Thyroid gland (tissue), 4 donors: ENCODE data around the gene CRTAC1.

Source experiments
- CTCF ChIP-seq, 6 experiments: fragments of 200-600 bp in 3 of 6; fragments of 450-650 bp in 3 of 6; sonication (generic) in 3 of 6; IDR thresholded peaks; one replicate each; pipeline ENCODE4 v1.5.1; 2016 to 2019; ENCODE audit warnings: antibody characterized with exemption in 6 of 6, mild to moderate bottlenecking in 2 of 6, inconsistent platforms in 1 of 6, moderate library complexity in 1 of 6
- POLR2A ChIP-seq, 2 donors: fragments of 450-650 bp; IDR thresholded peaks; one replicate each; pipeline ENCODE4 v1.6.1; 2017; ENCODE audit warnings: antibody characterized with exemption in 2 of 2, mild to moderate bottlenecking in 2 of 2, moderate library complexity in 1 of 2

GRCh38 chr10:97974526-97975525, 55.6 kb downstream of the CRTAC1 start:
- TF ChIP-seq CTCF (IDR thresholded peaks at IDR 0.05) (no peak), POLR2A (IDR thresholded peaks at IDR 0.05) (no peak)
